ENCODE measurements around the gene B3GAT2. TPM values are rescaled to one million over a fixed set of nuclear protein-coding genes. Genes with fewer than 3 reads are reported as not detected.

B3GAT2 gene
- total RNA-seq, 4 donors from 2014 or later, result not detected

DNA sequence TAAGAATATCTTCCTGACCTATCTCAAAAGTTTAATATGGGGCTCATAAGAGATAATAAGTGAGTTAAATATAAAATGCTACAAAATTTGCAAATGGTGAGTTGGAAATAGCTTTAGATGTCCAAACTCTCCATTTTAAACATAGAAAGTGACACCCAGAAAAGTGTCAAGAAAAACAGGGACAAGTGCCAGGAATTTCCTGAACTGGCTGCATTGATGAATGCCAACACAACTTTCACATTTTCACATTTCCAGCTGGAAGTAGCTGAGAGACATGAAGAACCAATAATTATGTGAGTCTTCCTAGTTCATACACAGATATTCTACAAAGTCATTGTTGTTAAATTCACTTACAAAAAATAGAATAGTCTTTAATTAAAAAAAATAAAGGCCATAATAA is 38.6 kb upstream of the B3GAT2 start:
- TF ChIP-seq, protein P1, sequence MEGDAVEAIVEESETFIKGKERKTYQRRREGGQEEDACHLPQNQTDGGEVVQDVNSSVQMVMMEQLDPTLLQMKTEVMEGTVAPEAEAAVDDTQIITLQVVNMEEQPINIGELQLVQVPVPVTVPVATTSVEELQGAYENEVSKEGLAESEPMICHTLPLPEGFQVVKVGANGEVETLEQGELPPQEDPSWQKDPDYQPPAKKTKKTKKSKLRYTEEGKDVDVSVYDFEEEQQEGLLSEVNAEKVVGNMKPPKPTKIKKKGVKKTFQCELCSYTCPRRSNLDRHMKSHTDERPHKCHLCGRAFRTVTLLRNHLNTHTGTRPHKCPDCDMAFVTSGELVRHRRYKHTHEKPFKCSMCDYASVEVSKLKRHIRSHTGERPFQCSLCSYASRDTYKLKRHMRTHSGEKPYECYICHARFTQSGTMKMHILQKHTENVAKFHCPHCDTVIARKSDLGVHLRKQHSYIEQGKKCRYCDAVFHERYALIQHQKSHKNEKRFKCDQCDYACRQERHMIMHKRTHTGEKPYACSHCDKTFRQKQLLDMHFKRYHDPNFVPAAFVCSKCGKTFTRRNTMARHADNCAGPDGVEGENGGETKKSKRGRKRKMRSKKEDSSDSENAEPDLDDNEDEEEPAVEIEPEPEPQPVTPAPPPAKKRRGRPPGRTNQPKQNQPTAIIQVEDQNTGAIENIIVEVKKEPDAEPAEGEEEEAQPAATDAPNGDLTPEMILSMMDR (IDR thresholded peaks at IDR 0.05 in 4 of 5, conservative IDR thresholded peaks at IDR 0.05 in 1 of 5), result no peak
- no peak for TF ChIP-seq POLR2A (IDR thresholded peaks at IDR 0.05)
- intact Hi-C loops (cut with DNase I; ENCODE audit: low total_unique reads), result no loop called here
- H3K27ac ChIP-seq, result no peak overlapping the region
- ATAC-seq (no peak), DNase-seq (no peak)
- H3K27me3 ChIP-seq, result no peaks in the 10 kb centered on the region
- no peaks in the 10 kb centered on the region for H3K9me3 ChIP-seq
- no peaks in the 10 kb centered on the region for H3K36me3 ChIP-seq
- no peak overlapping the region for H3K4me3 ChIP-seq
- in situ Hi-C loops (cut with MboI; ENCODE audit: low sequenced_read_pairs in 4 of 4), result no loop called here
- H3K4me1 ChIP-seq, result no peaks in the 10 kb centered on the region

DNA sequence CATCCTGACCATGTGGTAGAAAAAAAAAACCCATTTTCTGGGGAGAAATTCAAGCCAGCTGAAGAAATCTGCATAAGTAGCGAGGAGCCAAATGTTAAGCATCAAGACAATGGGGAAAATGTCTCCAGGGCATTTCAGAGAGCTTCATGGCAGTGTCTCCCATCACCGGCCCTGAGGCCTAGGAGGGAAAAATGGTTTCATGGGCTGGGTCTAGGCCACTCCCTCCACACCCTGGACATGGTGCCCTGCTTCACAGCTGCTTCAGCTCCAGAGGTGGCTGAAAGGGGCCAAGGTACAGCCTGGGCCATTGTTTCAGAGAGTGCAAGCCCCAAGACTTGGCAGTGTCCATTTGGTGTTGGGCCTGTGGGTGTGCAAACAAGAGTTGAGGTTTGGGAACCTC is 34.4 kb upstream of the B3GAT2 start:
- Histone ChIP-seq H3K4me1 (no peaks in the 10 kb centered on the region), H3K4me3 (no peak overlapping the region), H3K27me3 (no peaks in the 10 kb centered on the region), H3K9me3 (no peaks in the 10 kb centered on the region), H3K36me3 (no peaks in the 10 kb centered on the region), H3K27ac (no peak overlapping the region)
- in situ Hi-C loops (cut with MboI; ENCODE audit: low sequenced_read_pairs in 4 of 4) (no loop called here), intact Hi-C loops (cut with DNase I; ENCODE audit: low total_unique reads) (no loop called here)
- DNase-seq (no peak), ATAC-seq (no peak)
- TF ChIP-seq POLR2A (IDR thresholded peaks at IDR 0.05), result no peak
- TF ChIP-seq, protein P1 (IDR thresholded peaks at IDR 0.05 in 4 of 5, conservative IDR thresholded peaks at IDR 0.05 in 1 of 5), result no peak

DNA sequence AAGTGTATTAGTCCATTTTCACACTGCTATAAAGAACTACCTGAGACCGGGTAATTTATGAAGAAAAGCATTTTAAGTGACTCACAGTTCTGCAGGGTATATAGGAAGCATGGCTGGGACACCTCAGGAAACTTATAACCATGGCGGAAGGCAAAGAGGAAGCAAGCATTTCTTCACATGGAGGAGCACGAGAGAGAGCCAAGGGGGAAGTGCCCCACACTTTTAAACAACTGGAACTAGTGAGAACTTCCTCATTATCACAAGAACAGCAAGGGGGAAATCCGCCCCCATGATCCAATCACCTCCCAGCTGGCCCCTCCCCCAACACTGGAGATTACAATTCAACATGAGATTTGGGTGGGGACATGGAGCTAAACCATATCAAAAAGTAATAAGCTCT is 28.3 kb upstream of the B3GAT2 start:
- Histone ChIP-seq H3K27me3 (no peaks in the 10 kb centered on the region), H3K27ac (no peak overlapping the region), H3K9me3 (no peaks in the 10 kb centered on the region), H3K4me3 (no peak overlapping the region), H3K4me1 (no peaks in the 10 kb centered on the region), H3K36me3 (no peaks in the 10 kb centered on the region)
- TF ChIP-seq, protein P1 (IDR thresholded peaks at IDR 0.05 in 4 of 5, conservative IDR thresholded peaks at IDR 0.05 in 1 of 5), result no peak
- TF ChIP-seq POLR2A (IDR thresholded peaks at IDR 0.05), result no peak
- intact Hi-C loops (cut with DNase I; ENCODE audit: low total_unique reads), result no loop called here
- no peak for DNase-seq
- ATAC-seq, result no peak
- in situ Hi-C loops (cut with MboI; ENCODE audit: low sequenced_read_pairs in 4 of 4), result no loop called here

DNA sequence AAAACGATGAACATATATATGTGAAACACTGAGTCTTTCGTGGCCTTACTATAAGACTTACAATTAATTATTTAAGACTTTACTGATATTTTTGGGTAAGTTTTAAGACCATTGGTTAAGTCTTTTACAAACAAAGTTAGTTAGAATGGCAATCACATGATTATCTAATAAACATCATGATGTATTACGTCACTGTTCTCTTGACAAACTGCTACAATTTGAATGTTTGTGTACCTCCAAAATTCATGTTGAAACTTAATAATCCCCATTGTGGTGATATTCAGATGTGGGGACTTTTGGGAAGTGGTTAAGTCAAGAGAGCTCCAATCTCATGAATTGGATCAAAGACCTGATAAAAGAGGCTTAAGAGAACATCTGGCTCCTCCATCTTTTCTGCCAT is 25.9 kb upstream of the B3GAT2 start:
- no peaks in the 10 kb centered on the region for H3K27me3 ChIP-seq
- no peak for ATAC-seq
- no peaks in the 10 kb centered on the region for H3K9me3 ChIP-seq
- TF ChIP-seq, protein P1 (IDR thresholded peaks at IDR 0.05 in 4 of 5, conservative IDR thresholded peaks at IDR 0.05 in 1 of 5), result no peak
- no peak for TF ChIP-seq POLR2A (IDR thresholded peaks at IDR 0.05)
- no peak overlapping the region for H3K4me3 ChIP-seq
- no peak overlapping the region for H3K27ac ChIP-seq
- in situ Hi-C loops (cut with MboI; ENCODE audit: low sequenced_read_pairs in 4 of 4) (no loop called here), intact Hi-C loops (cut with DNase I; ENCODE audit: low total_unique reads) (no loop called here)
- no peaks in the 10 kb centered on the region for H3K36me3 ChIP-seq
- no peak for DNase-seq
- no peaks in the 10 kb centered on the region for H3K4me1 ChIP-seq

DNA sequence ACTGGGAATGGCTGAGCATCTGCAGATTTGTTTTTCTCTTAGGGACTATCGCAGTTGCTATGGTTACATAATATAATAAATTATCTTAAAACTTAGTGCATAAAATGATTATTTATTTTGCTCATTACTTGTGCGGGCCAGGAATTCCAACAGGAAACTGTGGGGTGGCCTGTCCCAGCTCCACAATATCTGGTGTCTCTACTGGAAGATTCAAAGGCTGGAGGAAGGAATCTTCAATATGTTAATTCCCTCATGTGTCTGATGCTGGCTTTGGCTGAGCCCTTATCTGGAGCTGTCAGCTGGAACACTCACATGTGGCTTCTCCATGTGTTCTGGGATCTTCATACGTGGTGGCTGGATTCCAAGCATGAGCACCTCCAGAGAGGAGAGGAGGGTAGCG is 23.9 kb upstream of the B3GAT2 start:
- no peak overlapping the region for H3K4me3 ChIP-seq
- TF ChIP-seq, protein P1 (IDR thresholded peaks at IDR 0.05 in 4 of 5, conservative IDR thresholded peaks at IDR 0.05 in 1 of 5), result no peak
- TF ChIP-seq POLR2A (IDR thresholded peaks at IDR 0.05), result no peak
- no peaks in the 10 kb centered on the region for H3K27me3 ChIP-seq
- no peak for DNase-seq
- in situ Hi-C loops (cut with MboI; ENCODE audit: low sequenced_read_pairs in 4 of 4), result no loop called here
- no peak for ATAC-seq
- intact Hi-C loops (cut with DNase I; ENCODE audit: low total_unique reads), result no loop called here
- no peaks in the 10 kb centered on the region for H3K36me3 ChIP-seq
- no peaks in the 10 kb centered on the region for H3K4me1 ChIP-seq
- no peak overlapping the region for H3K27ac ChIP-seq
- H3K9me3 ChIP-seq, result no peaks in the 10 kb centered on the region
